Adrenal gland (tissue), 5 donors: ENCODE measurements around the gene APOC3.

Source experiments
- POLR2A ChIP-seq, 2 donors: fragments of 450-650 bp; IDR thresholded peaks; one replicate each; pipeline ENCODE4 v1.6.1; 2017; ENCODE audit warnings: antibody characterized with exemption in 2 of 2, mild to moderate bottlenecking in 2 of 2, moderate library complexity in 1 of 2
- TF ChIP-seq, protein P1 (sequence below), 6 experiments: fragments of 450-650 bp in 4 of 6; fragments of 200-600 bp in 2 of 6; sonication (generic) in 1 of 6; IDR thresholded peaks; 1 replicate in 5 of 6; 2 replicates in 1 of 6; pipeline versions ENCODE4 v1.5.1 to v1.8.0; 2016 to 2021; ENCODE audit warnings: antibody characterized with exemption in 6 of 6, mild to moderate bottlenecking in 2 of 6, moderate library complexity in 1 of 6
- donor health status: DM: no; HTN: no; CAD: no.

DNA sequence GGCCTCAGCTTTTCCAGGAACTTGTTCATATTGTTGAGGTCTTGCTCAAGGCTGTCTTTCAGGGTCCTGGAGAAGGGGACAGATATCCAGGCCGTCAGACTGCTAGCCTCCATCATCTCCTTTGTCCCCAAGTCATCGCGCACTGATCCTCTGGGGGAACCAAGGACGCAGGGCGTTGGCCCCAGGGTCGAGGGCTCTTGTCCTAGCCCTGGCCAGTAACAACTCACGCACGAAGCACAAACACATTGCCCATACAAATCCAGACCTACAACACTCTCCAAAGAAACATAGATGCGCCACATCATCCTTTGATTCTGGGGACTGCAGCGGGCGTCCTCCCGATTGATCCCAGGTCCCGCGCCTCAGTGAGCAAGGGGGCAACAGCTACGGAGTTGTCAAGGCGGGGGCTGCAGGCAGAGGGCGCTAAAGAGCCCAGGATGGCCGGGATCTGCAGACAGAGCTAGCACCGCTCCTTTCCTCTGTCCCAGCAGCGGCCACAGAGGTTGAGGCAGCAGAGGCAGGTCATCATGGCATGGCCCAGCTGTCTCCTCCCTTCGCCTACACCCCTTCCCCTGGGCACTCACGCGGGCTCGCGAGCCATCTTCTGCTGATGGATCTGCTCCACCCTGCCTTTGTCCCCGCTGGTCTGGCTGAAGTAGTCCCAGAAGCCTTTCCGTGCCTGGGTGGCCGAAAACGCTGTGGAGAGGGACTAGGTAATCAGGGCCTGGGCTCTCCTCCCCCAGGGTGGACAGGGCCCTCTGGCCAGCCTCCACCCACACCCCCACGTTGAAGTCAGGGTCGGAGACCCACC, 38.5 kb upstream of the APOC3 start:
- TF ChIP-seq, protein P1, sequence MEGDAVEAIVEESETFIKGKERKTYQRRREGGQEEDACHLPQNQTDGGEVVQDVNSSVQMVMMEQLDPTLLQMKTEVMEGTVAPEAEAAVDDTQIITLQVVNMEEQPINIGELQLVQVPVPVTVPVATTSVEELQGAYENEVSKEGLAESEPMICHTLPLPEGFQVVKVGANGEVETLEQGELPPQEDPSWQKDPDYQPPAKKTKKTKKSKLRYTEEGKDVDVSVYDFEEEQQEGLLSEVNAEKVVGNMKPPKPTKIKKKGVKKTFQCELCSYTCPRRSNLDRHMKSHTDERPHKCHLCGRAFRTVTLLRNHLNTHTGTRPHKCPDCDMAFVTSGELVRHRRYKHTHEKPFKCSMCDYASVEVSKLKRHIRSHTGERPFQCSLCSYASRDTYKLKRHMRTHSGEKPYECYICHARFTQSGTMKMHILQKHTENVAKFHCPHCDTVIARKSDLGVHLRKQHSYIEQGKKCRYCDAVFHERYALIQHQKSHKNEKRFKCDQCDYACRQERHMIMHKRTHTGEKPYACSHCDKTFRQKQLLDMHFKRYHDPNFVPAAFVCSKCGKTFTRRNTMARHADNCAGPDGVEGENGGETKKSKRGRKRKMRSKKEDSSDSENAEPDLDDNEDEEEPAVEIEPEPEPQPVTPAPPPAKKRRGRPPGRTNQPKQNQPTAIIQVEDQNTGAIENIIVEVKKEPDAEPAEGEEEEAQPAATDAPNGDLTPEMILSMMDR (IDR thresholded peaks at IDR 0.05): peak; percentile 79 to 93 (median 85)
- TF ChIP-seq POLR2A (IDR thresholded peaks at IDR 0.05): no peak
